Calu3 (cell line): ENCODE results near the gene SEMA4F. TPM values are rescaled to one million over a fixed set of nuclear protein-coding genes. Genes with fewer than 3 reads are reported as not detected.

Experiments used
- BruUV-seq: library from RNA; stranded (reverse); fragments of 400-500 nt; replicated peaks from 2 replicates; lab custom pipeline; 2021; lab: Mats Ljungman, UMichigan
- CTCF ChIA-PET: fragments of 300-600 bp; sonication (Branson Sonifier 250); formaldehyde crosslinking; loops from one replicate; lab custom pipeline; 2022; ENCODE audit warnings: antibody characterized with exemption; lab: Charles Lee
- DNase-seq: peaks from one replicate; pipeline ENCODE4 v3.0.0; 2022
- H3K27ac Mint-ChIP-seq: one replicate; pipeline ENCODE4 v1.8.0; 2022; ENCODE audit warnings: mixed read lengths; ENCODE audit not compliant: unreplicated experiment
- H3K27me3 Mint-ChIP-seq: one replicate; pipeline ENCODE4 v1.8.0; 2022; ENCODE audit warnings: mixed read lengths; ENCODE audit not compliant: unreplicated experiment
- H3K36me3 Mint-ChIP-seq: one replicate; pipeline ENCODE4 v1.8.0; 2022; ENCODE audit warnings: mild to moderate bottlenecking, moderate library complexity, mixed read lengths; ENCODE audit not compliant: insufficient read depth, unreplicated experiment
- H3K4me1 Mint-ChIP-seq: one replicate; pipeline ENCODE4 v1.8.0; 2022; ENCODE audit warnings: mild to moderate bottlenecking, low read depth, mixed read lengths; ENCODE audit not compliant: unreplicated experiment
- H3K4me3 Mint-ChIP-seq: one replicate; pipeline ENCODE4 v1.8.0; 2022; ENCODE audit warnings: mild to moderate bottlenecking, low read depth, moderate library complexity, mixed read lengths; ENCODE audit not compliant: unreplicated experiment
- H3K9me3 Mint-ChIP-seq: one replicate; pipeline ENCODE4 v1.8.0; 2022; ENCODE audit warnings: low read depth, mixed read lengths; ENCODE audit not compliant: unreplicated experiment
- intact Hi-C: fragments of 100-400 bp; cut with micrococcal nuclease; formaldehyde crosslinking; loops from one replicate; pipeline ENCODE4 v1.10.0; 2022; ENCODE audit not compliant: unreplicated experiment
- total RNA-seq: library from RNA; stranded (reverse); gene quantifications from 2 replicates; pipeline ENCODE4 v1.2.3, GENCODE V29; 2022
- TF ChIP-seq, protein P1 (sequence below): fragments of 200-600 bp; IDR thresholded peaks from one replicate; pipeline ENCODE4 v1.8.0; 2022; ENCODE audit warnings: antibody characterized with exemption; ENCODE audit not compliant: unreplicated experiment

The SEMA4F gene
- total RNA-seq, 1 experiment from 2014 or later: 10.1 TPM

DNA sequence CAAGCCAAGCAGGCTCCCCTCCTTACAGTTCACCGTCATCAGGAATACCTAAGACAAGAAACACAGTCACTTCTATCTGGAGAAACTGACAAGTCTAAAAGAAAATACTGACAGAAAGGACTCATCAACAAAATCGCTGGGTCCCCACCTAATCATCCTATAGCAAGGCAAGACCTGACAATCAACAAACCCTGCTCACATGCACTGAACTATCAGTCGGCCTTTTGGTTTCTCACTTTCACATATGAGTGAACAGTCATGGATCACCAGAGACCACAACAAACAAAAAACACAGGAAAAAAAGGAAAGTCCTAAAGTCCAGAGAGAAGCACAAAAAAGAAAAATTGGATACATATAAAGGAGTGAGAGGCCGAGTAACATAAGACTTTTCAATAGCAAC is 70.4 kb downstream of the SEMA4F start:
- H3K27ac Mint-ChIP-seq: no peak overlapping the region
- H3K4me3 Mint-ChIP-seq: no peak overlapping the region
- TF ChIP-seq, protein P1, sequence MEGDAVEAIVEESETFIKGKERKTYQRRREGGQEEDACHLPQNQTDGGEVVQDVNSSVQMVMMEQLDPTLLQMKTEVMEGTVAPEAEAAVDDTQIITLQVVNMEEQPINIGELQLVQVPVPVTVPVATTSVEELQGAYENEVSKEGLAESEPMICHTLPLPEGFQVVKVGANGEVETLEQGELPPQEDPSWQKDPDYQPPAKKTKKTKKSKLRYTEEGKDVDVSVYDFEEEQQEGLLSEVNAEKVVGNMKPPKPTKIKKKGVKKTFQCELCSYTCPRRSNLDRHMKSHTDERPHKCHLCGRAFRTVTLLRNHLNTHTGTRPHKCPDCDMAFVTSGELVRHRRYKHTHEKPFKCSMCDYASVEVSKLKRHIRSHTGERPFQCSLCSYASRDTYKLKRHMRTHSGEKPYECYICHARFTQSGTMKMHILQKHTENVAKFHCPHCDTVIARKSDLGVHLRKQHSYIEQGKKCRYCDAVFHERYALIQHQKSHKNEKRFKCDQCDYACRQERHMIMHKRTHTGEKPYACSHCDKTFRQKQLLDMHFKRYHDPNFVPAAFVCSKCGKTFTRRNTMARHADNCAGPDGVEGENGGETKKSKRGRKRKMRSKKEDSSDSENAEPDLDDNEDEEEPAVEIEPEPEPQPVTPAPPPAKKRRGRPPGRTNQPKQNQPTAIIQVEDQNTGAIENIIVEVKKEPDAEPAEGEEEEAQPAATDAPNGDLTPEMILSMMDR: no peak
- H3K36me3 Mint-ChIP-seq: no peaks in the 10 kb centered on the region
- DNase-seq: no peak
- CTCF ChIA-PET: no interaction called here
- no peaks in the 10 kb centered on the region for H3K4me1 Mint-ChIP-seq
- H3K27me3 Mint-ChIP-seq: no peaks in the 10 kb centered on the region
- H3K9me3 Mint-ChIP-seq: no peaks in the 10 kb centered on the region
- no TSS peak for BruUV-seq
- intact Hi-C loops: no loop called here

DNA sequence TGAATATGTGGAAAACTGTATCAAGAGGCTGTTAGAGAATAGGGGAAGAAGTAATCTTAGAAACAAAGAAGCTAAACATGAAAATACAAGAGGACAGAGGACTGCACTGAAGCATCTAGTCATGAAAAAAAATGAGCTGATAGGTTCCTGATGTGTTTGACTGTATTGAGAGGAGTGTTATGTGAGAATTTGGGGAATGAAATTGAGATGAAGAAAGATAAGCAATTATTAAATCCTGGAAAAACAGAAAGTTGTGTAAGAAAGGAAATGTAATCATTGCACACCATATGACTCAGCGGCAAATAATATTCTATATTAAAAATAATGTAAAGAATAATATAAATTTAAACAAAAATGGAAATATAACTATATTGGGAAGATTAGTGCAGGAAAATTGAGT is 71.2 kb downstream of the SEMA4F start:
- Mint-ChIP-seq H3K4me1 (no peaks in the 10 kb centered on the region), H3K4me3 (no peak overlapping the region), H3K9me3 (no peaks in the 10 kb centered on the region), H3K36me3 (no peaks in the 10 kb centered on the region), H3K27me3 (no peaks in the 10 kb centered on the region), H3K27ac (no peak overlapping the region)
- no TSS peak for BruUV-seq
- TF ChIP-seq, protein P1: no peak
- intact Hi-C loops: no loop called here
- no peak for DNase-seq
- CTCF ChIA-PET: no interaction called here

DNA sequence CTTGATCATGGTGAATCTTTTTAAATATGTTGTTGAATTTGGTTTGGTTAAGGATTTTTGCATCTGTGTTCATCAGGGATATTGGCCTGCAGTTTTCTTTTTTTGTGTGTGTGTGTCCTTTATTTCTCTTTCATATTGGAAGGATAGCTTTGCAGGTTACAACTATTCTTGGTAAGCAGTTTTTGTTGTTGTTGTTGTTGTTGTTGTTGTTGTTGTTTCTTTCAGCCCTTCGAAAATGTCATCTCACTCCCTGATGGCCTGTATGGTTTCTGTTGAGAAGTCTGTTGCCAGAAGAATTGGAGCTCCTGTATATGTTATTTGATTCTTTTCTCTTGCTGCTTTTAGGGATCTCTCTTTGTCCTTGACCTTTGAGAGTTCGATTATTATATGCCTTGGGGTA is 74.8 kb downstream of the SEMA4F start:
- Mint-ChIP-seq H3K4me1 (no peaks in the 10 kb centered on the region), H3K9me3 (no peaks in the 10 kb centered on the region), H3K27ac (no peak overlapping the region), H3K36me3 (no peaks in the 10 kb centered on the region), H3K27me3 (no peaks in the 10 kb centered on the region), H3K4me3 (no peak overlapping the region)
- BruUV-seq: no TSS peak
- CTCF ChIA-PET: no interaction called here
- TF ChIP-seq, protein P1: no peak
- intact Hi-C loops: no loop called here
- DNase-seq: no peak

DNA sequence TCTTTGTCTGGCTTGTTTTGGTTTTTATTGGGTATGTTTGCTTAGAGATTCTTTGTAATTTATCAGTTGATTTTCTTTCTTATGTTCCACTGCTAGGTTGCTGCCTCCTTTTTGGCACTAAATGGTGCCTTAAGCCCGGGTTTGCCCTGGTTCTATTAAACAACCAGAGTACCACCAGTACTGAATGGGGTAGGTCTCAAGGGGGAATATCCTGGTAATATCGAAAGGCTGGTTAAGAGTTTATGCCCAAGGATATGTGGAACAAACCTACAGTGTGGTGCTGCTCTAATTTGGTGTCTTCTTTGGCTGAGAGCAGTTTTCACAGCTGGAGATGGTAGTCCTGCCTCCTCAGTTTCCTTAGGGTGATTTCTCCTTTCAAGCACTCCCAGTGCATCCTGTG is 76.5 kb downstream of the SEMA4F start:
- Mint-ChIP-seq H3K27ac (no peak overlapping the region), H3K9me3 (no peaks in the 10 kb centered on the region), H3K4me1 (peaks cover 15% of the 10 kb centered on the region), H3K27me3 (no peaks in the 10 kb centered on the region), H3K36me3 (no peaks in the 10 kb centered on the region), H3K4me3 (no peak overlapping the region)
- TF ChIP-seq, protein P1: no peak
- no peak for DNase-seq
- CTCF ChIA-PET: no interaction called here
- BruUV-seq: no TSS peak
- intact Hi-C loops: no loop called here

Other genes starting within 250 kb of the SEMA4F start
- 4.0 and 5.7 TPM in 2 replicates for gene C2orf81, start 232.6 kb upstream of the SEMA4F start, total RNA-seq
- 30.5 and 32.3 TPM in 2 replicates for gene WDR54, start 232.5 kb upstream of the SEMA4F start, total RNA-seq
- gene RTKN, start 212.3 kb upstream of the SEMA4F start, total RNA-seq: 97.6 and 103 TPM in 2 replicates
- gene INO80B, start 199.2 kb upstream of the SEMA4F start, total RNA-seq: 41.7 and 42.1 TPM in 2 replicates
- 61.6 and 63.7 TPM in 2 replicates for gene WBP1, start 195.8 kb upstream of the SEMA4F start, total RNA-seq
- 64.8 and 66.3 TPM in 2 replicates for gene MOGS, start 188.9 kb upstream of the SEMA4F start, total RNA-seq
- 83.7 and 88.9 TPM in 2 replicates for gene MRPL53, start 181.6 kb upstream of the SEMA4F start, total RNA-seq
- 29.9 and 30.4 TPM in 2 replicates for gene CCDC142, start 171.2 kb upstream of the SEMA4F start, total RNA-seq
- 26.2 and 32.9 TPM in 2 replicates for gene TTC31, start 171.2 kb upstream of the SEMA4F start, total RNA-seq
- 3.0 and 3.5 TPM in 2 replicates for gene LBX2, start 154.6 kb upstream of the SEMA4F start, total RNA-seq
- 25.9 TPM in 2 replicates for gene PCGF1, start 146.6 kb upstream of the SEMA4F start, total RNA-seq
- not detected in 2 replicates for gene TLX2, start 139.8 kb upstream of the SEMA4F start, total RNA-seq
- 0.14 TPM in 1 of 2 replicates, not detected in the other for gene DQX1, start 128.0 kb upstream of the SEMA4F start, total RNA-seq
- 145 and 153 TPM in 2 replicates for gene AUP1, start 124.5 kb upstream of the SEMA4F start, total RNA-seq
- 23.4 and 26.3 TPM in 2 replicates for gene HTRA2, start 124.3 kb upstream of the SEMA4F start, total RNA-seq
- gene LOXL3, start 100.3 kb upstream of the SEMA4F start, total RNA-seq: 0.93 and 1.2 TPM in 2 replicates
- gene DOK1, start 99.5 kb upstream of the SEMA4F start, total RNA-seq: 2.1 and 2.5 TPM in 2 replicates
- not detected in 2 replicates for gene M1AP, start 5.9 kb upstream of the SEMA4F start, total RNA-seq
- 56.5 and 79.4 TPM in 2 replicates for gene HK2, start 179.9 kb downstream of the SEMA4F start, total RNA-seq